H4 (cell line): ENCODE measurements around the gene GARIN5A. TPM values are rescaled to one million over a fixed set of nuclear protein-coding genes. Genes with fewer than 3 reads are reported as not detected.
"Not testable (repeated sequence)": the region's sequence is repeated elsewhere in the genome, so short reads cannot be mapped to it uniquely, and the experiment has no call there.

Experiments
- DNase-seq: peaks from one replicate; pipeline ENCODE4 v3.0.0-alpha.2; 2015; ENCODE audit warnings: low spot score
- total RNA-seq: library from RNA; depleted of rRNA; stranded (reverse); fragments of >200 nt; shearing (Covaris generic); gene quantifications from 2 replicates; pipeline ENCODE4 v1.2.3, GENCODE V29; 2014

The GARIN5A gene
- total RNA-seq, 1 experiment from 2014 or later, result 2.9 TPM

DNA sequence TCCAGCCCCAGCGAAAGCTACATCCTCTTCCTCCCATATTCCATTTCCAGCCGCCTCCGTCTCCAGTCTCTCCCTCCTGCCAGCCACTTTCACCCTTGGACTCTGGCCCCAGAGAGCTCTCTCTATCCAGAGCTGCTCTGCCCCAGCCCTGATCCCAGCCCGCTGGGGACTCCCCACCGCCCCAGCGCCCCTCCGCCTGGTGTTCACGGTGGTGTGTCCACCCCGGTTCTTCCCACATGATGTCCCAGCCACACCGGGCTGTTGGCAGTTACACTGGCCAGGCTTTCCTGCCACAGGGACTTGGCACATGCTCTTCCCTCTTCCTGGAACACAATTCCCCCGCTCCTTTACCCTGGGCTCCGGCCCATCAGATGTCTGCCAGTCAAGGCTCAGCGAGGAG, 11.6 kb downstream of the GARIN5A start:
- DNase-seq, result no peak

DNA sequence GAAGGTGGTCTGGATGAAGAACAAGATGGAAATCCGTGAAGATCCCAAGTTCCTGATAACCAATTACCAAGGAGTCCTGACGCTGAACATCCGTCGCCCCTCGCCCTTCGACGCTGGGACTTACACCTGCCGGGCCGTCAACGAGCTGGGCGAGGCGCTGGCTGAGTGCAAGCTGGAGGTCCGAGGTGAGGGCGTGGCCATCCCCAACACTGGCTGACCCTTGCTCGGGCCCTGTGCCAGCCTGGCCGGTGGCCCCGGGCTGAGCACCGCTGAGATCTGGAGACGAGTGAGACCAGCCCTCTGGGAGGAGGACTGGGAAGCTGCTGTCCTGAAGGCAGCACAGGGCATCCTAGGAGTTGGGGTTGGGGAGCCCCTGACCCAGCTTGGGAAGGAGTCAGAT, 12.3 kb downstream of the GARIN5A start:
- no peak for DNase-seq

DNA sequence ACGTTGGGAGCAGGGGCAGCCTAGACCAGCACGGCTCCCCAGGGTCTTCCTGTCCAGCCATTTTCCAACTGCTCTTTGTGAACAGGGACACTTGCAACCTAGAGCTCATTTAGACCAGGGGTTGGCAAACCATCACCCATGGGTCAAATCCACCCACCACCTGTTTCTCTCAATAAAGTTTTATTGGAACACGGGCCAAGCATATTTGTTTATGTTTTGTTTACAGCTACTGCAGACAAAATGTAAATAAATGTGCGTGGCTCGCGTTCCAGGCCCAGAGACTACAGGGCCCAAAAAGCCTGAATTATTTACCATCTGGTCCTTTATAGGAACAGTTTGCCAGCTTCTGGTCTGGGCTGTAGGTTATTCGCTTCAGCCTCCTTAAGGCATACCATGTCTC, 13.7 kb downstream of the GARIN5A start:
- DNase-seq, result no peak

DNA sequence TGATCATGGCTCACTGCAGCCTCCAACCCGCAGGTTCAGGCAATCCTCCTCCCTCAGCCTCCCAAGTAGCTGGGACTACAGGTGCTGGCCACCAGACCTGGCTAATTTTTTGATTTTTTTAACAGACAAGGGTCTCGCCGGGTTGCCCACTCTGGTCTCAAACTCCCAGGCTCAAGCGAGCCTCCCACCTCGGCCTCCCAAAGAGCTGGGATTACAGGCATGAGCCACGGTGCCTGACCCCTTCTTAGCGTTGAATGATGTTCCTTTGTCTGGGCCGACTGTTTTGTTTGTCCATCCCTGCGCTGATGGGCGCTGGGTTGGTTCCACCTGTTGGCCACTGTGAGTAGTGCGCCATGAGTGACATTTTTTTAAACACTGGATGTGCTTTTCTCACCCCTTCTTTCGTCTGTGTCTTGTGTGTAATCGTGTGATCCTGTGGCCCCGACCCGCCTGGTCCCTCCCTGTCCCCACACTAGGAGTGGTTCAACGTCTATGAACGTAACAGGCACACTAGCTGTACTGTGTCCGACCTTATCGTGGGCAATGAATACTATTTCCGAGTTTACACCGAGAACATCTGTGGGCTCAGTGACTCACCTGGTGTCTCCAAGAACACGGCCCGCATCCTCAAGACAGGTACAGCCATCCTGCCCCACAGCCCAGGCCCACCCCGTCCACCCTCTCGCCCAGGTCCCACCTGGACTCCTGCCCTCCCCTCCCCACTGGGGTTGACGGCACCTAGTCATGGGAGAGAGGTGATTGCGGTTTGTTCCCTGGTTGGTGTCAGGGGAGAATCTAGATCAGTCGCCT, 15.4 kb downstream of the GARIN5A start:
- peak; percentile 82 for DNase-seq

DNA sequence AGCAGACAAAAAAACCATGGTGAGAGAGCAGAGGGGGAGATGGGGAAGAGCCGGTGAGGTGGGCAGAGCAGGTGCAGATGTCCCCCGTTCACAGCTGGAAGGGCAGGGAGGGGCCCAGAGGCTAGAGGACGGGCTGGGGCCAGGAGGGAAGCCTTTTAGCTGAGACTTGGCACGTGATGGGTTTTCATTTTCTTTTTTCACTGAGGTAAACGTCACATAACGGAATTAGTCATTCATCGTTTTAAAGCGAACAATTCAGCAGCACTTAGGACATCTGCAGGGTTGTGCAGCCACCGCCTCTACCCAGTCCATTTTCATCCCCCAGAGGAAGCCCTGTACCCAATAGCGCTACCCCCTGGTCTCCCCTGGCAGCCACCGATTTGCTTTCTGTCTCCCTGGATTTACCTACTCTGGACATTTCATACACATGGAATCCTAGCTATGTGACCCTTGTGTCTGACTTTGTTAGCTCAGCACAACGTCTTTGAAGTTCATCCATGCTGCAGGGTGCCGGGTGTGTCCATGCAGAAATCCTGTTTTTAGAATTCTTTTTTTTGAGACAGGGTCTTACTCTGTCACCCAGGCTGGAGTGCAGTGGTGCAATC, 16.4 kb downstream of the GARIN5A start:
- DNase-seq, result no peak

DNA sequence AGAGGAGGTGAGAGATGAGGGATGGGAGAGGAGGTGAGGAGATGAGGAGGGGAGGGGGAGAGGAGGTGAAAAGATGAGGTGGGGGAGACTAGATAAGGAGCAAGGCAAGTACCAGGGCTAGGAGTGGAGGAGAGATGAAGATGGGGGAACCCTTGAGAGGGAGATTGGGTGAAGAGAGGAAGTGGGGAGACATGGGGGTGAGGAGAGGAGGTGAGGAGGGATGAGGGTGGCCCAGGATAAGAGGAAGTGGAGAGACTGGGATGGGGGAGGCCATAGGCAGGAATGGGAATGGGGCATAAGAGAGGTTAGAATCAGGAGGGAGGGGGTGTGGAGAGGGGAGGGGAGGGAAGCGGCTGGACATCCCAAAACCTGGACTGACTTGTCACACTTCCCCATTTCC, 17.0 kb downstream of the GARIN5A start:
- DNase-seq, result no peak

DNA sequence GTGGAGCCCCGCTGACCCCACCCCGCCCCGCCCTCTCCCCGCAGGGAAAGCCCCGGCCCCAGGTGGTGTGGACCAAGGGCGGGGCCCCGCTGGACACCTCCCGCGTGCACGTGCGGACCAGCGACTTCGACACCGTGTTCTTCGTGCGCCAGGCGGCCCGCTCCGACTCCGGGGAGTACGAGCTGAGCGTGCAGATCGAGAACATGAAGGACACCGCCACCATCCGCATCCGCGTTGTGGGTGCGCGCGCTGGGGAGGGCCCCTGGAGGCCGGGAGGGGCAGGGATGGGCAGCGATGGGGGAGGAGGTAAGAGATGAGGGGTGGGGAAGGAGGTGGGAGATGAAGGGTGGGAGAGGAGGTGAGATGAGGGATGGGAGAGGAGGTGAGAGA, 17.6 kb downstream of the GARIN5A start:
- DNase-seq, result no peak

DNA sequence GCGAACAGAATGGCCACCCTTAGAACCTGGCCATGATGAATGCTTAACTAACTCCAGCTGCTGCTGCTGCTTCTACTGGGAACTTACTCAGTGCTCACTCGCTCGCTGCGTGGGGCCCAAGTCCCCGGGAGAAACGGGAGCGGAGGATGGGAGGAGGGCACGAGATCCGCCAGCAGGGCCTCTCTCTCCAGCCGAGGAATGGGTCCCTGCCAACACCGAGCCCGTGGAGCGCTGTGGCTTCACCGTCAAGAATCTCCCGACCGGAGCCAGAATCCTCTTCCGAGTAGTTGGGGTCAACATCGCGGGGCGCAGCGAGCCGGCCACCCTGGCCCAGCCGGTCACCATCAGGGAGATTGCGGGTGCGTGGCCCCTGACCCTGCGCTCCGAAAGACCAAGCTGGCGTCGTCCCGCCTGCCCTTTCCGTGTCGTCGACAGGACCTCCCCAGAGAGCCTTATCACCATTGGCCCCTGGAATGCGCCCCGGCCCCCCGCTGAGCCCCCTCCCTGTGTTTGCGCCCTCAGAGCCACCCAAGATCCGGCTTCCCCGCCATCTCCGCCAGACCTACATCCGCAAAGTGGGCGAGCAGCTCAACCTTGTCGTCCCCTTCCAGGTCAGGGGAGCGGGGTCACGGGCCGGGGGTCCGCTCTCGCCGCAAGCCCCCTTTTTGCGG, 18.1 kb downstream of the GARIN5A start:
- DNase-seq, result no peak

DNA sequence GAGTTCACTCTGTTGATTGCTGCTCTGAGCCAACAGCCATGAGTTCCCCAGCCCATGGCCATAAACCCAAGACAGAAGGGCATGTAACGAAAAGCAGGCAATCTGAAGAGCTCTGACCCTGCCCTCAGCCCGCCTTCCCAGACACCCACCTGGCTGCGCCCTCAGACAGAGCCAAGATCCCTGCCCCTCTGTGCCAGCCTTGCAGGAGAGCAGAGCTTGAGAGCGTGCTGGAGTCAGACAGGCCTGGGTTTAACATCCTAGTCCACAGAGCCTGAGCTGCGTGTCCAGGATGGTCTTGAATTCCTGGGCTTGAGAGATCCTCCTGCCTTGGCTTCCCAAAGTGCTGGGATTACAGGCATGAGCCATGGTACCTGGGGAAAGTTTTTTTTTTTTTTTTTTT, 19.3 kb downstream of the GARIN5A start:
- DNase-seq, result no peak

DNA sequence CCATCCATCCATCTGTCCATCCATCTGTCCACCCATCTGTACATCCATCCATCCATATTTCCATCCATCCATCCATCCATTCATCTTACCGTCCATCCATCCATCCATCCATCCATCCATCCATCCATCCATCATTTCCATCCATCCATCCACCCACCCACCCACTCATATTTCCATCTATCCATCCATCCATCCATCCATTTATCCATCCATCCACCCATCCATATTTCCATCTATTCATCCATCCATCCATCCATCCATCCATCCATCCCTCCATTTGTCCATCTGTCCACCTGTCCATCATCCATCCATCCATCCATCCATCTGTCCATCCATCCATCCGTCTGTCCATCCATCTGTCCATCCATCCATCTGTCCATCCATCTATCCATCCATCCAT, 20.7 kb downstream of the GARIN5A start:
- DNase-seq, result no peak

DNA sequence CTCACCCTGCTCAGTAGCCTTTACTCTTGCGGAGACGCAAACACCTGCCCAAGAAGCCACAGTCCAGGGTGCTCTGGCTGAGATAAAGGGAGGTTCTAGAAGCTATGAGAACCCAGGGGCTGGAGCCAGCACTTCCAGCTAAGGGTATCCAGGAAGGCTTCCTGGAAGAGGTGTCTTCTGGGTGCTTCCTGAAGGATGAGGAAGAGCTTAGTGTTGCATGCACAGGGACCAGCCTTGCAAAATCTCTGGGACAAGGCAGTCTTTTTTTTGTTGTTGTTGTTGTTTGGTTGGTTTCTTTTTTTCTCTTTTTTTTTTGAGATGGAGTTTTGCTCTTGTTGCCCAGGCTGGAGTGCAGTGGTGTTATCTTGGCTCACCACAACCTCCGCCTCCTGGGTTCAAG, 23.4 kb downstream of the GARIN5A start:
- DNase-seq, result no peak

DNA sequence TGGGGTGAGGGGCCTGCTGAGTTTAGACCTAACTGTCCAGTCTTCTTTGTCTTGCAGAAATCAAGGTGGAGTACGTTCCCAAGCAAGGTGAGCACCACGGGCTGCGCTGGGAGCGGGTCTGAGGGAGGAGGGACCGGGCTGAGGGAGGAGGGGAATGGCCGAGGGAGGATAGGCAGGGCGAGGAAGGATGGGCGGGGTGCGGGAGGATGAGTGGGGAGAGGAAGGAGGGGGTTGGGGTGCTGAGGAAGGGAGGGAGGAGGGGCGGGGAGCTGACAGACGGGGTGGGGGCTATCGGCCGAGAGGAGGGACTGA, 25.5 kb downstream of the GARIN5A start:
- DNase-seq, result no peak

DNA sequence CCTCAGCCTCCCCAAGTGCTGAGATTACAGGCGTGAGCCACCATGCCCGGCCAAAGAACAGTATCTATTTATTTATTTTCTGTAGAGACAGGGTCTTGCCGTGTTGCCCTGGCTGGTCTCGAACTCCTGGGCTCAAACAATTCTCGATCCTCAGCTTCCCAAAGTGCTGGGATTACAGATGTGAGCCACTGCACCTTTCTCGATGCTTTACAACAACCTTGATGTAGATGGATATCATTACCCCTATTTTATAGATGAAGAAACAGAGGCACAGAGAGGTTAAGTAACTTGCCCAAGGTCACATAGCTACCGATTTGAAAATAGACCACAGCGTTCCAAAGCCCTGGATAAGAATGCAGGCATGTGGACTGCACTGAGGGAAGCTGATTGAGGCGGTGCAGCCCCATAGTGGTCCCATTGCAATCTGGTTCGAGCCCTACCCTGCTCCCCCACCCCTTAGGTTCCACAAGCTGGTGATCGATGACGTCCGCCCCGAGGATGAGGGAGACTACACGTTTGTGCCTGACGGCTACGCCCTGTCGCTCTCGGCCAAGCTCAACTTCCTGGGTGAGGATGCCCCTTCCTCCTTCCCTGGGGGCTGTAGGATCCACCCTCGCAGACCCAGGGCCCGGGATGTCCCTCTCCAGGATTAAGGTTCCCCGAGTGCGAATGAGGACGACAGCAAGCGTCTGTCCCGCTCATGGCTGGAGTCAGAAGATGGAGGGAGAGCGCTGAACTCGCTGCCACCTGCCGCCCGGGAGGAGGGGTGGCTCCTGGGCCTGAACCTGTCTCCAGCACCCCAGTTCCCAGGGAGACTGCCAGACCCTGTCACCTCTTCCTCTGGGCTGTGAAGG, 26.1 kb downstream of the GARIN5A start:
- no peak for DNase-seq

DNA sequence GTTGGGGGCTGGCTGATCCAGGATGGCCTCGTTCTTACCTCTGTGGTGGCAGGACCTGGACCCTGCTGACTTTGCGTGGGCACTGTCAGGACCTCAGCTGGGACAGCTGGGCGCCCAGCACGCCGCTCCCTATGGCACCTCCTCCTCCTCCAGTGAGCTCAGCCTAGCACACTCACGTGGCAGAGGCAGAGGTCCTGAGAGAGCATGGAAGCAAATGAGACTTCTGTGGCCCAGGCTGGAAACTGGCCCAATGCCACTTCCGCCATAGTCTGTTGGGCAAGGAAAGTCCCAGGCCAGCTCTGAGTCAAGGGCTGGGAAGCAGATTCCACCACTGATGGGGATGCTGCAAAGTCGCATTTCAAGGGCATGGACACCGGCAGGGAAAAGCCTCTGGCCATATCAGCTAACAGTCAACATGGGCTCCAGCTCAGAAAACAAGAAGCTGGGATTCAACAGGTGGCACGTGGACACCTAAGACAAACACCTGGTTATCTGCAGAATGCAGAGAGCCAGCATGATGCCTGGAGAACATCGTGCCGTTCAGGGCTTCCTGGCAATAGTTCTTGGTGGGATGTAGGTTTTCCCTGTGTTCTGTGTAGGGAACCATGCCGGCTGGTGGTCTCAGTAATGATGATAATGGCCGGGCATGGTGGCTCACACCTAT, 27.3 kb downstream of the GARIN5A start:
- peak; percentile 65 for DNase-seq

DNA sequence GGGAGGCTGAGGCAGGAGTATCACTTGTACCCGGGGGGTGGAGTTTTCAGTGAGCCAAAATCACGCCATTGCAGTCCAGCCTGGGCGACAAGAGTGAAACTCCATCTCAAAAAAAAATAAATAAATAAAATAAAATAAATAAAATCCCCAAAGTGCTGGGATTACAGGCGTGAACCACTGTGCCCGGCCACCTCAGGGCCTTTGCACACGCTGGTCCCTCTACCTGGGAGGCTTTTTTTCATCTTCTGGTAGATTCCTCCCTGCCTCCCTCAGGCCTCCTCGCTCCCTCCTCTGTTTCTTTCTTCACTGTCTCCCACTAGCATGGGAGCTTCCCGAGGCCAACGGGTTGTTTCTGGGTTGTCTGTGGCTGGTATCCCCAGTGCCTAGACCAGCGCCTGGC, 28.9 kb downstream of the GARIN5A start:
- DNase-seq, result no peak

DNA sequence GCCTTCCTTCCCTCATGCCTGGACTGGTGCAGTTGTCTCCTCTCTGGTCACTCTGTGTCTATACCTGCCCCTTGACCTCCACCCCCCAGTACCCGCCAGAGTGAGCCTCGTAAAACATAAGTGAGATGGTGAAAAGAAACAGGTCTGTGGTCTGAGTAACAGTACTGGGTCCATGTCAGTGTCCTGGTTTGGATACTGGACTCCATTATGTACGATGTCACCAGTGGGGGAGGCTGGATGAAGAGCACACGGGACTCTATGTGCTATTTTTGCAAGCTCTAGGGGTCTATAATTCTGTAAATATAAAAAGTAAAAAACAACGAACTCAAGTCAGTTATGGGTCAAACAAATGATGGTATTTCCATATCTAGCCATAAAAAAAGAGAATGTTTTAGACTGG, 29.6 kb downstream of the GARIN5A start:
- no peak for DNase-seq

DNA sequence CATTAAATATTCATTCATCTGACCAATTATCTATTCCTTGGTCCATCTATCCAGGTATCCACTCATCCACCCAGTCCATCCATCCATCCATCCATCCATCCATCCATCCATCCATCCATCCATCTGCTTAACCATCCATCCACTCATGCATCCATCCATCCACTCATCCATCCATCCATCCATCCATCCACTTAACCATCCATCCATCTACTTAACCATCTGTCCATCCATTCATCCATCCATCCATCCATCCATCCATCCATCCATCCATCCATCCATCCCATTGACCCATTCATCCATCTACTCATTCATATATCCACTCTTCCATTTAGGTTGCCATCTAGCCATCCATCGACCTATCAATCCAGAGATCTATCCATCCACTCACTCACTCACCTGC, 32.6 kb downstream of the GARIN5A start:
- no peak for DNase-seq

DNA sequence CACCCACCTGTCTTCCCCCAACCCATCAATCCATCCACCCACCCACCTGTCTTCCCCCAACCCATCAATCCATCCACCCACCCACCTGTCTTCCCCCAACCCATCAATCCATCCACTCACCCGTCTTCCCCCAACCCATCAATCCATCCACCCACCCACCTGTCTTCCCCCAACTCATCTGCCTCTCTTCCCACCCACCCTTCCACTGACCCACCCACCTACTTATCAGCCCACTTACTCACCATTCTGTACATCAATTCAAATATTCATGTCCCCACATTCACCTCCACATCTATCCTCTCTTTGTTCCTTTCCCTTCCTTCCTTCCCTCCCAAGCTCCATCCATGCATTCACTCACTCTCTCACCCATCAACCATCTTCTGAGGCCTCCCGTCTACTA, 37.5 kb downstream of the GARIN5A start:
- DNase-seq, result not testable (repeated sequence)

DNA sequence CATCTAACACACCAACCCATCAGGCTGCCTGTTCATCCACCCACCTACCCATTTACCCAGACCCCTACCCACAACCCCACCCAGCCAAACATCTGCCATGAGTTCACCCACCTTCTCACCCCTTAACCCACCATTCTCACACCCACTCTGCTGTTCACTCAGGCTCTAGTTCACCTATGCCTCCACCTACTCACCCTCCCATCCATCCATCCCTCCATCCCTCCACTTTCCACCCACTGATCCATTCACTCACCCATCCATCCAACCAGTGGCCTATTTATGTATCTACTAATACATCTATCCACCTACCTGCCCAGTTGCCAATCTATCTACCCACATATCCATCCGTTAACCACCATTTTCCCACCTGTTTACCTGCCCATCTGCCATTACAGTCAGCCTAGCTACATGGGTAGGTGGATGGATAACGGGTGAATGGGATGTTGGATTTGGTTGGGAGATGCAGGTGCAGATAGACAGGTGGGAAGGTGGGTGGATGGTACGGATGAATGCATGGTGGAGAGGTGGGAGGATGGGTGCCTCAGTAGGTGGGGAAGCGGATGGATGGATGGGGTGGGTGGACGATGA, 38.7 kb downstream of the GARIN5A start:
- DNase-seq, result no peak

DNA sequence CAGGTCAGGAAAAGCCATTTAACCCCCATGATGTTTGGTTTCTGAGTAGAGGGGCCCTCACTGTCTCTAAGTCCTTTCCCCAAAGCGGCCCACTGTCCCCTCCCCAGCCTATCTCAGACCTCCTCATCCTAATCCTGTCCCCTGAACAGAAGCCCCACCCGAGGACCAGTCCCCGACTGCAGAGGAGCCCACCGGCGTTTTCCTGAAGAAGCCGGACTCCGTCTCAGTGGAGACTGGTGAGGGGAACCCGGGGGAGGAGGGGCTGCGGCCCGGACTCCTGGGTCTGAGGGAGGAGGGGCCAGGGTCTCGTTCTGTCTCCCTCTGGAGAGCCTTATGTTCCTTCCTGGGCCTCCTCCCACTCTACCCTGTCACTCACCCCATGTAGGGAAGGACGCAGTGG, 41.0 kb downstream of the GARIN5A start:
- DNase-seq, result no peak

DNA sequence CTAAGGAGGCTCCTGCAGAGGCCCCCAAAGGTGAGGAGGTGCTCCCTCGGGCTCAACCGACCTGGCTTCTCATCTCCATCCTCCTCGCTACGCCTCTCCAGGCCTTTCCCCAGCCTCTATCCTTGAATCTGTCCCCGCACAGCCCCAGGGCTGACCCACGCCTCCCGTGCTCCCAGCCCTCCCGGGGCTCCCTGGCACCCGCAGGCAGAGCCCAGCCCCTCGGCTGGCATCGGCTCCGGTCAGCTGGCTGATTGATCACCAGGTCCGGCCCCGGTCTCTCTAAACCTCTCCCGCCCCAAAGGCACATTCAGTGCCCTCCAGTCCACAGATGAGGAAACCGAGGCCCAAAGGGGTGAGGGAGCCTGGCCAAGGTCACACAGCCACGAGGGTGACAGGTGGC, 41.4 kb downstream of the GARIN5A start:
- DNase-seq, result no peak
